ENCODE measurements around the gene DEPP1.

Gene DEPP1

DNA sequence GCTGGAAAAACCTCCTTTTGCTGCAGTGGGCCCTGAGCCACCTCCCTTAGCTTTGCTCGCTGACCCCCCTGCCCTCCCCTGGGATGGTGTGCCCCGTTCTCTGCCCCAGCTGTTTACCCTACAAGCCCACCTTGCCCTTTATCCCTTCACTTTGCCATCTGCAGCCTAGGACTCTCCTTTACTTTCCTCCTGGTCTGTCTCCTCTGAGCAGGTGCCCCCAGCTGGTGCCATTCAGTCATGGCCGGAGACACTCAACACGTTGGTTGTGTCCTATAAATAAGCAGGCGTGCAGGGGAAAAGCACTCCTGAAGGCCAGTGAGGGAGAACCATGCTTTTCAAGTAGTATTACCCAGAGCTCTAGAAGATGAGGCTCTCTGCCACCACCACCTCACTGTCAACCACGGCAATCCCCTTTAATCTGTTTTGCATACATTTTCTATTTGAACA, 12.9 kb downstream of the DEPP1 start:
- no peak for DNase-seq

DNA sequence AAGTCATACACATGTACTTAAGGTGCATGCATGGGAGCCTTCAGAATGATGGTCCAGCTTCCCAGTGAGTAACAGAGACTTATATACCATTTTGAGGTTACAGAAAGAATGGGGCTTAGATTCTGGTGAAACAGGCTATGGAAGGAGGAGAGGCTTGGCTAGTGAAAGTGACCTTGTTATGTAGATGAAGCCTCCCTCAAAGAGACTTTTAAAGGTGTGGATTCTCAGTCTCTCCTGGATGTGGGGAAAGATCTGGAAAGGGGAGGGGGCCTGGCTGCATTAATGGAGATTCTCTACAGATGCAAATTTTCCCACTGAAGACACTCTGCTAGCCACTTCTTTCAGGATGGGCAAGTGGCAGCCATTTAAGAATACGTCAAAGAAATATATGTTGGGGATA, 13.5 kb downstream of the DEPP1 start:
- no peak for DNase-seq

DNA sequence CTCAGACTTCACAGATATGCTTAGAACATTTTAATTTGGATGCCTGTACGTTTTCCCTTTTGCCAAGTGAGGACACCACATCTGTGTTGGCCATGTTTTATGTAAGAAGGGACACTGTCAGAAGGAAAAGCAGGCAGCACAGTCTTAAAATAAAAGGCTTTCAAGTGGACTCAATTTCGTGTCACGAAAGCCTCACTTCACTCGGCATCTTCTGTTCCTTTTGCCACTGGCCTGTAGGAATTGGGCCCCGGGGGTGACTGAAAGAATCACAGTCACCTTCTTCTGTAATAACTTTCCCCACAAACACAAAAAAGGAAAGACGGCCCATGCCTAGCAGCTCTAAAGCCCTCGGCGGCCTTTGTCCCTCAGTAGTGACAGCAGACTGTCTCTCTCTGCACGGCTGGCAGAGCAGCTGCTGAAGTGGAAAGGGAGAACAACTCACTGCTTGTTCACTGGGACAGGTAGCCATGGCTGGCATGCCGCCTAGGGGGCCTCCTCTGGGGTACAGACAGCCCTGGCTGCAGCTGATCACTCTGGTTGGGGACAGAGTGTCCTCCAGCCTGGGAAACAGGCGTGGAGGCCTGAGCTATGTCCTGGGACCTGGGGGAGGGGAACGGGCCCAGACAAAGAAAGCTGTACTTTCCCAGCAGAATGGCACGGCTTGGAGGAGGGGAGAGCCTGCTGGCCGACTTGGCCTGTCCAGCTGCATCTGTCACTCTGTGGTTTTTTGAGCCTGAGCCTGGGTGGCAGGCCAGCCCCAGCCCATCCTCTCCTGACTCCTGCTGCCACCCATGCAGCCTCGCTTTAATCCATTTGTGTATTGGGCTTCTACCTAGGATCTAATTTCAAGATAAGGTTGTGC, 14.6 kb downstream of the DEPP1 start:
- no peak for DNase-seq

DNA sequence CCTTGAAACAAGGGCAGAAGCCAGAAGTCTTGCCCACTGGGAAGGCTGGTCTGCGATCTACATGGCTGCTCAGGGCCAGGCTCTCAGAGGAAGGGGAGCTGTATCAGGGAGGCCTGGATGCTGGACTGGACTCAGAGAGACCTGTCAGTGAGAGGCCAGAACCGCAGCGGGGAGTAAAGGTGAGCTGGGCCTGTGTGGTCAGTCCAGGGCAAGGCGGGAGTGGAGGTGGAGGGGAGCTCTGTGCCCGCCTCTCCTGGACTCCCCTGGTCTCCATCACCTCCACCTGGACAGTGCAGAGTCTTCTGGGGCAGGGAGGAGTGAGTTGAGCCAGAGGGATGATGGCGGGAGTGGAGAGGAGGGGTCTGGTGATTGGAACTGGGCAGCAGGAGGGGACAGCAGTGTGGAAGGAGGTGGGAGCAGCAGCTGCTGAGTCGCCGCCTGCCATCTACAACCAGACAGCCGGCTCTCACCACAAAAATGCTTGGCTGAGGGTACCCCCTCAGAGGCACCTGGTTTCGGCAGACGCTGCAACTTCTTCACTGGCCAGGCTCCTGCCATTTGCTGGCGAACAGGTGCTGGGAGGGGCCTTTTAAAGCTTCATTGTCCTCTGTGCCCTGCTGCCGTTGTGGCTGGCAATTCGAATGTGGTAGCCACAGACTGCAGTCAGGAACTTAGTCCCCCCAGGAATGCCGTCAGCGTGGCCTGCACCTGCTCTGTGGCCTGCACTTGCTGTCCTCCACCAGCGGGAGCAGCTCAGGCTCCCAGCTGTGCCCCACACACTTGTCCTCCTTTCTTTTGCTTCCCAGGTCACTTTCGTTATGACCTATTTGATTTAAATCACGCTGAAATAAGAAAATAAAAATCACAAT, 15.5 kb downstream of the DEPP1 start:
- no peak for DNase-seq

DNA sequence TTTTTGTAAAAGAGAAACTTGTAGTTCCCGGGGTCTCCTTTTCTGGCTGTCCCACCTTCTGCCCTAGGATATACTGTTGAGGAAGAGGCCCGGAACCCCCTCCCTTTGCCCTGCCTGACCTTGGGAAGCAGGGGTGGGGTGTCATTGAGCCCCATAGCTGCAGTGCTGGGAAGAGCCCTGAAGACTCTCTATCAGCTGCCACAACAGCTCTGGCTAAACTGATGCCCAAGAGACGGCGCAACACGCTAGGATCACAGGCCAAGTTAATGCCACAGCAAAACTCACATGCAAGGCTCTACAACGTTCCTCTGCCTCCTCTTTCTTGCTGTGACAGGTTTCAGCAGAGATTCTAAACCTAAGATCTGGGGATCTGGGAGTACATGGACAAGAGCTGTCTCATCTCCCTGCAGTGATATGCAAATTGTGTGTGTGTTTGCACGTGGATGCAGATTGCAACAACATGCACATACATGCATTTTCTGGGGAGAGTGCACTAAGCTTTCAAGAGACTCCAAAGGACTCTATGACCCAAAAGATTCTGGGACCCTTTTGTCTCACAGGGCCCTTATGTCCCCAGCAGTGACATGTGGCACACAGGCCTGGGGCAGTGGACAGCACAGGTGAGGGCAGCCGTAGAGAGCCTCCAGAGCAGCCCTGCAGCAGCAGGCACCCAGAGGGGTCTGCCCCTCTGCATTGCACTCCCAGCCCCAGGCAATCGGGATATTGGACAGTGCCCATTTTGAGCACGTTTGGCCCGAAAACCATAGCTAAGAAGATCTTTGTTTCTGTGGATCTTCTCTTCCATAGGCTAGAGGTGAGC, 16.5 kb downstream of the DEPP1 start:
- DNase-seq, result no peak

DNA sequence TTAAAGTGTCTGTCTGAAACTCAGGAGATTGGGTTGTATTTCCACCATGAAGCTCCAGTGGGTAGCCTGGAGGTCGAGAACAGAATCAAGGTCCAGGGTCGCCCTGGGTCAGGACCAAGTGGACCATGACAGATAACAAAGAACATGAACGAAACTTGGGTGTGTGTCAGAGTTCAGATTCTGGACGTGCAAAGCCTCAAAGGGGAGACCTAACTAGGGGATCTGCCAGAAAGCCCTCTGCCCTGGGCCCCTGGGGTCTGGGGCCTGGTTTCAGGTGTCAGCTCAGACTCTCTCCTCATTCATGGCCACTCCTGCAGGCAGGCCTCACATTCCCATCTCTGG, 17.4 kb downstream of the DEPP1 start:
- DNase-seq, result no peak

DNA sequence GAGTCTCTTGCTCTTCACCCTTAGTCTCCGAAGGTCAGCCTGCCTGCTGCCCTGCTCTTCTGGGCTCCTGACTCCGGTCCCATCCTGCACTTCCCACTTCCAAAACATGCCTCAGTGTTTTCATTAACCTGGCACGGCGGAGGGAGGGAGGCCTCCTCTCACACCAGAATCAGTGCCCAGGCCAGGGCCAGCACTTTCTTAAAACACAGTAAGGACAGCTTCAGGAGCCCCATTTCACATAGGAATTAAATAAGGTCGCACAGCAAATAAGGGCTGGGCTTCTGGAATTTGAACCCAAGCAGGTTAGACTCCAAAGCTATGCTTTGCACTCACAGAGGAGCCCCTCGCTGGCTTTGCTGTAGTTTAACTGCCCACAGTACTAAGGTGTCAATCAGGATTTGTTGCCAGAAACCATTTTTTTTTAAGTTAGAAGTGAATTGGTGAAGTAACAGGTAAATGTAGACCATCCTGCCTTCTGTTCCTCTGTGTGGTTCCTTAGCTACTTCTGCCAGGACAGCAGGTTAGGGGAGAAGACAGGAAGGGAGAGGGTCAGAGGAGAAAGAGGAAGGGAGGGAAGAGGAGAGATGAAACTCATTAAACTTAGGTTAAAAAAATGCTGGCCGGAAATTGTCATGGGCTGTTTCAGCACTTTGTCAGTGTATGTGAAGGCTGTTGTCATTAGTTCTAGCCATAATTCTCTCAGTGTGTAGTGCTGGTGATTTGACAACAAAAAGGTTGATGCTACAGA, 18.0 kb downstream of the DEPP1 start:
- DNase-seq, result no peak

DNA sequence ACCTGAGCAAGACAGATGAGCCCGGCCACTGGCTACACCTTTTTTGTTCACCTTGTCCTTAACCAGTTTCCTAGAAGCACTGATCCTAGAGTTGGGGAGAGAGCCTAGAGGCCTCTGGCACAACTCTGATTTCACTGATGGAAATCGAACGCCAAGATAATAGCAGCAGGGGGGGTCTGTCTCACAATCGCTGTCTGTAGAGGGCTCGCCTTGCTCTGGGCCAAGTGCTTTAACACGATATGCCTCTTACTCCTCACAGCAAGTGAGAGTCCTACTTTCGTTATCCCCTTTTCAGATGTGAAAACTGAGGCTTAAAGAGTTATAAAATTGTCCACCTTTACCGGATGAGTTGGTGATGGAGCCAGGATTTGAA, 18.5 kb downstream of the DEPP1 start:
- DNase-seq, result no peak

DNA sequence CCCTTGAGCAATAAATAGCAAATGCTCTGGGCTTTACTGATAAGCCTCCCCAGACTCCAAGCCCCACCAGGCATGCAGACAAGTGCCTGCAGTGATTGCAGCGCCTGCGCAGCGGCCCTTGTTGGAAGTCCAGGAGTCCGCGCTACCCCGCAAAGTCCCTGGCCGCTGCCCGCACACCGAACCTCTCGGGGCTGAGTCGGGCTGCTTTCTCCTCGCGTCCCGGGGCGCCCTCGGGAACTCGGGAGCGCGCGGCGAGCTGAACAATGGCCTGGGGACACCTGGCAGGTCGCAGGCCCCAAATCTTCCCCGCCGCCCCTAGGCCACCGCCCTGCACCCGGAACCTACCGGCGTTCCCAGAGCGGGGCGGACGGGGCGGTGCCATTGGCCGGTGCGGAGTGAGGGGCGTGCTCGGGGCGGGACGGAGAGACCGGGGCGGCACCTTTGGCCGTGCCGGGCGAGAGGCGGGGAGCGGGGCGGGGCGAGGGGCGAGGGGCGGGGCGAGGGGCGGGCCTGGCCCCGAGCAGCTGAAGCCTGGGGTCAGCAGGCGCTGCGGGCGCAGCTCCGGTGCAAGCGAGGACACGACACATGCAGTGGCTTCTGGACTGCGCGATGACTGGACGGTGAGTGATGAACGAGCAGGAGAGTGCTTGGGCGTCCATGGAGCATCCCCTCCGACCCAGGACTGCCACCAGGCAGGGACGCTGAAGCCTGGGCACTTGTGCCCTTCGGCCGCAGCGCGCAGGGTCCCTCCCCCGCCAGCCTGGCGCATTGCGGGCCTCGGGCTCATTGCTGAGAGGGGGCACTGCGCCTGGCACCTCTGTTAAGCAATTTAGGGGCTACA, 19.1 kb downstream of the DEPP1 start, which contains the start of gene RASSF4:
Gene RASSF4, plus strand, starts transcription at position 556 of the 841 bp plus-strand sequence. CDS start 10,401 bp downstream, outside the sequence.
- peak; percentile 76 for DNase-seq

DNA sequence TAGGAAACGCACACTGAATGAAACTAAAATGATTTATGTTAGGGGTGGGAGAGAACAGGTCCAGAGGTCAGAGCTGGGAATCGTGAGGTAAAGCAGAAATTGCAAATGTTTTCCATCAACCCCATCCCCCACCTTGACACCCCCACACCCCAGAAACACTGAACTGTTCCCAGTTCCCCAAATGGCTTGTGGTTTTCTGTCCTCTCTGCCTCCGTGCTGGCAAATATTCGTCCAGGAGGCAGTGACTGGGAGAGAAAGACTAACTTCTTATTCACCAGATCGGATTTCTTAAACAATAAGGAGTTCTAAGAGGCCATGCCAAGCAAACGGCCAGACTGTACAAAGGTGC, 19.7 kb downstream of the DEPP1 start:
- no peak for DNase-seq

DNA sequence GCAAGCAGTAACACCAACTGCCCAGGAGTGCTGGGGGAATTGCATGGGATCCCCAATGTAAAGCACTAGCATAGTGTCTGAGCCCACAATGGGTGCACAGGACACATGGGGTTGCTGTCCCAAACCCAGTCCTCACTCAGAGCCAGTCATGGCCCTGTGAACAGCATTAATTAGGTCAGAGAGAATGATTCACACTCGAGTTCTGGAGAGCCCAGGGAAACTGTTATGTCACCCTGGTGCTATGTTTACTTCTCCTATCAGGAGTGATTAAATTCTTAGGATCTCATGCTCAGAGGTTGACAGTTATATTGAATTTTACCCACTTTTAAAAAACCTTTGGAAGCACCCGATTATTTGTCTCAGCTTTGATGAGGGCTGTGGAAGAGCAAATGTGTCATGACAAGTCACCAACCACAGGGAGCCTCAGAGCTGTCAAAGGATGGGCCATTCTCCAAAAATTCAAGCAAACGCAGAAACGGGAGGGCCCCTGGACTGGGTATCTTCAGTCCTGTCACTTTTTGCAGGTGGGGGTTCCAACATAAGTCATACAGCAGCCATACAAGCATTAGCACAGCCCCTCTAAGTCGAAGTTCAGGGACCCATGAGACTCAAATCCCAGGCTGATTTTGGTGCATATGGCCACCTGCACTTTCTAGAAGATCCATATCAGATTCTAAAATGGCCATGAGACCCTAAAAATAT, 20.3 kb downstream of the DEPP1 start:
- DNase-seq, result peak; percentile 67

DNA sequence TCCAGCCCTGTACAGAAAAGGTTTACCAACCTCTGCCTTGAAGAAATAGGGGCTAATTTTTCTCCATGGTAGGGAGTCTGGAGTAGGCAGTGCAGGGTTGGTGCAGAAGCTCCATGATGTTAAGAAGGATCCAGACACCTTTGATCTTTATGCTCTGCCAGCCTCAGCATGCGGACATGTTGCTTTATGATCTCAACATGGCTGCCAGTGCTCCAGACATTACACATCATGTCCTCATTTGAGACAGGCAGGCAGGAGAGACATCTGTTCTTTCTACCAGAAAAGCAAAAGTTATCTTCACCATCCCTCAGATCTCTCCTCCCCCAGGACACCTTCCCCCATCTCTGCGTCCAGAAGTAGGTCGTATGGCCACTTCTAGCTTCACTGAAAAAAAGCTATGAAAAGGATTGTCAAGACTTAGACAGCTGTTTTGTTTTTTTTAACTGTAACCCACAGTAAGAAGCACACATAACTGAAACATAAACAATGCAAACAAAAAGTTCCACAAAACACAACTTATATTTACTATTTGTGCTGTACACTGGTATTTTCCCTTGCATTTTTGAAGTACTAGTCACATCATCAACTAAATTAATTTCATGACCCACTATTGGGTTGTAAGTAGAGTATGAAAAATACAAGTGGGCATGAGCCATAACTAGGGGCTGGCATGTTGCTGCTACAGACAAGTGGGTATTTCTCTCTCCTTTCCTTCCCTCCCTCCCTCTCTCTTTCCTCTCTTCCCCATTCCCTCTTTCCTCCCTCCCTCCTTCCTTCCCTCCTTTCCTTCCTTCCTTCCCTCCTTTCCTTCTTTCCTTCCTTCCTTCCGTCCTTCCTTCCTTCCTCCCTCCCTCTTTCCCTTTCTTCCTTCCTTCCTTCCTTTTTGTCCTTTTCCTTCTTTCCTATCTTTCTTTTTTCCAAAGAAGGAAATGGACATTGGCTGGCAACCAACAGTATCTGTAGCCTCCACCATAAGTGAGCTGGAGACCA, 21.6 kb downstream of the DEPP1 start:
- DNase-seq, result no peak

DNA sequence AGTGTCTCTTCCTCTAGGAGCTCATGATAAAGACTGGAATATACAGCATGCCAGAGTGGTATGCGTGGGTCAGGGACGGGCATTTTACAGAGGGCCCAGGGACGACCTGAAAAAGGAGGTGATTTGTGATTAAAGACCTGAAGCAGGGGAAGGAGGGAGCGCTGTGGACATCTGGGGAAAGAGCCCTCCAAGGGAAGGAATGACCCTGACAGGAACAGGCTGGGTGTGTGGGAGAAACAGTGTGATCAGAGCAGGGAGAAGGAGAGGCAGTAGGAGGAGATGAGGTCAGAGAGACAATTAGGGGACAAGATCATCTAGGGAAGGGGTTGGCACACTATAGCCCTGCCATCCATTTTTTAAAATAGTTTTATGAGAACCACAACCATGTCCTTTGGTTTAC, 22.4 kb downstream of the DEPP1 start:
- DNase-seq, result no peak

DNA sequence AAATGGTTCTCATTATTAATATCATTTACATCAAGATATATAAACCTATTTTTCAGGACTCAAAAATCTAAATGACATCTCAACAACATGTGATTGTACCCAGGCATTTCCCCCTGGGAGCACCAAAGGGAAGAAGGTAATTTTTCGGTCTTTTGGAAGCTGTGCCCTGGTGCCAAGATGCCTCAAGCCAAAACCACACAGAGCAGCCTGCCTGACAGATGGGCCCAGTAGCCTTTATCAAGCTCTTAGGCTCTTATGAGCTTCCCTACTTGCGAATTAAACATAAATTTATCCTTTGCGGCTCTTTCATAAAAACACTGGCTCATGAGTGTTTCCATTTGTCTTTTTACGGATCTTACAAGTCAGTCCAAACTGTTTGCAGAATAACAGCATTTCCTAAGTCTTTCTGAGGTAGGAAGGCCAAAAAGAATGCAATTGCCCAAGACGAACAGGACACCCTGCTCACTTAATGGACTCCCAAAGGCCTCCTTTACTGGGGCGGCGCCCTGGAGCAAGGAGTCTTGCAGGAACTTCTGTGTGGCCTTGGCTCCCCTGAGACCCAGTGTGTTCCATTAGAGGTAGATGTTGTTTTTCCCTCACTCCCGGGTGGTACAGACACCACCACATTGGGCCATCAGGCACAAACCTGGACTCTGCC, 23.1 kb downstream of the DEPP1 start:
- DNase-seq, result no peak

DNA sequence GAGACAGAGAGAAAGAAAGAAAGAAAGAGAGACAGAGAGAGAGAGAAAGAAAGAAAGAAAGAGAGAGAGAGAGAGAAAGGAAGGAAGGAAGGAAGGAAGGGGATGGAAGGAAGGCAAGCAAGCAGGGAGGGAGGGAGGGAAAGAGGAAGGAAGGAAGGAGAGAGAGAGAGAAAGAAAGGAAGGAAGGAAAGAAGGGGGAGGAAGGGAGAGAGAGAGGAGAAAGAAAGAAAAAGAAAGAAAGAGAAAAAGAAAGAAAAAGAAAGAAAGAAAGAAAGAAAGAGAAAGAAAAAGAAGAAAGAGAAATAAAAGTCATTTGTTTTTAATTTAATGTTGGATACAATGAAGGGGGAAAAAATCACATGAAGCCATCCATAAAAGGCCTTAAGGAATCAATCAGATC, 23.6 kb downstream of the DEPP1 start:
- no peak for DNase-seq

DNA sequence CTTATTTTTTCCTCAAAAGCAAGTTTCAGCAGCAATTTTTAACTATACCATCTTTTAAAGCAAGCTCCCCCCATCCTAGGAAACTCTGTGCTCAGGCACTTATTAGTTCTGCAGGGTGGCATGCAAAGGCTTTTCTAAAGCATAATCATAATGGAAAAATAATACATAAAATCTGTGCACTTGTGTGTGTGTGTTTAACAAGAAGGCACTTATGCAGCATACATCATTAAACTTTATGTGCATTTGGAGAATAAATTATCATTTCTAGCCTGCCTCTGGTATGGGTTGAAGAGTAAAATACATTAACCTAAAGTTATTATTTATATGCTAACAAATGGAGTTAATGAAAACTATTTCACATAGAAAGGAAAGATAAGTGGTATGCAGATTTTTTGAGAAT, 24.6 kb downstream of the DEPP1 start:
- no peak for DNase-seq

DNA sequence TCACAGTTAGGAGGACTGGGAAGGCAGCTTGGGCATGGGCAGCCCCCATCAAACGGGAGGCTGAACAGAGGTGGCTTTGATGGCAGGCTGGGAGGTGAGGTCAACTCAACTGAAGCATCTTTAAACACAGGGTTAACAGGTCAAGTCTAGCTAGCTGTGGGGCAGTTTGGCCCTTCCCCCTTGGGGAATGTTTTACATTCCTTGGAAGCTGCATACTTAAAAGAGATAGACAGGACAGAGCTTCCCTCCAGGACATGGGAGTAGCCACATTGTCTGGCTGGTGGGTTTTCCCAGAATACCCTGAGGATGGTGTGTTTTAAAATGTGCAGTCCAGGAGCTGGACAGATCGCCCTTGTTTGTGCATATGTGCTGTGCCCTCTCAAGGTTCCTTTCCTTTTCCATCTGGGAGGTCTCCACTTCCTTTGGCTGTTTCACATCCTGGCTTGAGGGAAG, 25.8 kb downstream of the DEPP1 start:
- no peak for DNase-seq

DNA sequence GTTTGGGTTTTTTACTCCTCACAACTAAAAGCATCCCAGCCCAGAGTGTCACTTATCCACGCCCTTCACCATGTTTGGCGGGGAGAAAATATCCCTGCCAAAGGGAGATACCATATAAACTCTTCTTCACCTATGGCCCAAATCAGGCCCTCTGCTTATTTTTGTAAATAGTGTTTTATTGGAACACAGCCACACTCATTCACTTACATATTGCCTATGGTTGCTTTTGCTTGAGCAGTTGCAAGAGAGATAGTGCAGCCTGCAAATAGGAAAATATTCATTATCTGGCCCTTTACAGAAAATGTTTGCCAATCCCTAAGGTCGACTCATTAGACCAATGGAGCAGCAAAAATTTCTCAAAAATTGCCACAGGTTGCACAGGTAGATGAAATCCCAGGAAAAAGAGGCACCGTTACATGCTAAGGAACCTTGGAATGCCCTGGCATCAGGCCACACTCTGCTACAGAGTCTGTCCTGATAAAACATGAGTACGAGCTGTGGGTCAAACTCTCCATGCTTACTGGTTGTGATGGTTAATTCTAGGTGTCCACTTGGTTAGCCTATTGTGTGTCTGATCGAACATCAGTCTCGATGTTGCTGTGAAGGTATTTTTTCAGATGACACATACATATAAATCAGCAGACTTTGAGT, 26.9 kb downstream of the DEPP1 start:
- DNase-seq, result no peak
